Astrocyte (in vitro differentiated cells and primary cell): ENCODE results near the gene ACY1. TPM values are rescaled to one million over a fixed set of nuclear protein-coding genes. Genes with fewer than 3 reads are reported as not detected.

Experiments
- DNase-seq: peaks from one replicate; pipeline ENCODE4 v3.0.0-alpha.2; 2010; ENCODE audit warnings: low read depth
- FAIRE-seq: peaks from 2 replicates; lab custom pipeline; 2011; peaks lifted over from hg19 to GRCh38; lab: Jason Lieb, UNC
- H2AFZ ChIP-seq: 2 replicates; pipeline ENCODE4 v1.6.0; 2012; ENCODE audit warnings: low read depth, low read length, inconsistent platforms
- H3K27ac ChIP-seq: 2 replicates; pipeline ENCODE4 v1.5.1; 2011; ENCODE audit warnings: low read depth, low read length, inconsistent platforms
- H3K27me3 ChIP-seq: 2 replicates; pipeline ENCODE4 v1.6.0; 2011; ENCODE audit warnings: low read length, inconsistent platforms; ENCODE audit not compliant: insufficient read depth
- H3K36me3 ChIP-seq: 2 replicates; pipeline ENCODE4 v1.5.1; 2011; ENCODE audit warnings: low read length, inconsistent platforms; ENCODE audit not compliant: insufficient read depth
- H3K4me1 ChIP-seq: 2 replicates; pipeline ENCODE4 v1.5.1; 2011; ENCODE audit warnings: low read length, inconsistent platforms; ENCODE audit not compliant: insufficient read depth
- H3K4me2 ChIP-seq: 2 replicates; pipeline ENCODE4 v1.6.0; 2012; ENCODE audit warnings: low read length, inconsistent platforms
- H3K4me3 ChIP-seq: 2 replicates; pipeline ENCODE4 v1.5.1; 2011; ENCODE audit warnings: low read depth, mild to moderate bottlenecking, low read length, inconsistent platforms; ENCODE audit not compliant: insufficient read depth
- H3K79me2 ChIP-seq: 2 replicates; pipeline ENCODE4 v1.6.0; 2012; ENCODE audit warnings: mild to moderate bottlenecking, low read length, inconsistent platforms; ENCODE audit not compliant: insufficient read depth
- H3K9ac ChIP-seq: 2 replicates; pipeline ENCODE4 v1.6.0; 2012; ENCODE audit warnings: mild to moderate bottlenecking, low read length, inconsistent platforms
- H3K9me3 ChIP-seq: 2 replicates; pipeline ENCODE4 v1.5.1; 2012; ENCODE audit warnings: low read depth, mild to moderate bottlenecking, low read length, inconsistent platforms; ENCODE audit not compliant: insufficient read depth
- H4K20me1 ChIP-seq: 2 replicates; pipeline ENCODE4 v1.6.0; 2012; ENCODE audit warnings: low read length, inconsistent platforms; ENCODE audit not compliant: insufficient read depth
- H3K27ac Mint-ChIP-seq: one replicate; pipeline ENCODE4 v1.8.0; 2021; ENCODE audit warnings: mild to moderate bottlenecking, mixed read lengths; ENCODE audit not compliant: unreplicated experiment
- H3K27me3 Mint-ChIP-seq: one replicate; pipeline ENCODE4 v1.8.0; 2021; ENCODE audit warnings: low read depth, mixed read lengths; ENCODE audit not compliant: unreplicated experiment
- H3K36me3 Mint-ChIP-seq: one replicate; pipeline ENCODE4 v1.8.0; 2021; ENCODE audit warnings: low read depth, mixed read lengths; ENCODE audit not compliant: unreplicated experiment
- H3K4me1 Mint-ChIP-seq: one replicate; pipeline ENCODE4 v1.8.0; 2021; ENCODE audit warnings: low read depth, mixed read lengths; ENCODE audit not compliant: unreplicated experiment
- H3K4me3 Mint-ChIP-seq: one replicate; pipeline ENCODE4 v1.8.0; 2021; ENCODE audit warnings: mild to moderate bottlenecking, moderate library complexity, mixed read lengths; ENCODE audit not compliant: unreplicated experiment
- H3K9me3 Mint-ChIP-seq: one replicate; pipeline ENCODE4 v1.8.0; 2021; ENCODE audit warnings: mild to moderate bottlenecking, mixed read lengths; ENCODE audit not compliant: unreplicated experiment
- EZH2 ChIP-seq: IDR thresholded peaks from 2 replicates; pipeline ENCODE4 v1.6.1; 2012; ENCODE audit warnings: mild to moderate bottlenecking, low read length, inconsistent platforms; ENCODE audit not compliant: insufficient read depth
- total RNA-seq: library from RNA; stranded (reverse); gene quantifications from 2 replicates; pipeline ENCODE4 v1.2.1, GENCODE V29; 2021
- TF ChIP-seq, protein P1 (sequence below): IDR thresholded peaks from 2 replicates; pipeline ENCODE4 v1.5.1; 2011; ENCODE audit warnings: low read depth, mild to moderate bottlenecking, inconsistent platforms, low read length, moderate library complexity; ENCODE audit not compliant: insufficient read depth

ACY1 gene
- total RNA-seq, 1 donor from 2014 or later: 16.4 TPM

DNA sequence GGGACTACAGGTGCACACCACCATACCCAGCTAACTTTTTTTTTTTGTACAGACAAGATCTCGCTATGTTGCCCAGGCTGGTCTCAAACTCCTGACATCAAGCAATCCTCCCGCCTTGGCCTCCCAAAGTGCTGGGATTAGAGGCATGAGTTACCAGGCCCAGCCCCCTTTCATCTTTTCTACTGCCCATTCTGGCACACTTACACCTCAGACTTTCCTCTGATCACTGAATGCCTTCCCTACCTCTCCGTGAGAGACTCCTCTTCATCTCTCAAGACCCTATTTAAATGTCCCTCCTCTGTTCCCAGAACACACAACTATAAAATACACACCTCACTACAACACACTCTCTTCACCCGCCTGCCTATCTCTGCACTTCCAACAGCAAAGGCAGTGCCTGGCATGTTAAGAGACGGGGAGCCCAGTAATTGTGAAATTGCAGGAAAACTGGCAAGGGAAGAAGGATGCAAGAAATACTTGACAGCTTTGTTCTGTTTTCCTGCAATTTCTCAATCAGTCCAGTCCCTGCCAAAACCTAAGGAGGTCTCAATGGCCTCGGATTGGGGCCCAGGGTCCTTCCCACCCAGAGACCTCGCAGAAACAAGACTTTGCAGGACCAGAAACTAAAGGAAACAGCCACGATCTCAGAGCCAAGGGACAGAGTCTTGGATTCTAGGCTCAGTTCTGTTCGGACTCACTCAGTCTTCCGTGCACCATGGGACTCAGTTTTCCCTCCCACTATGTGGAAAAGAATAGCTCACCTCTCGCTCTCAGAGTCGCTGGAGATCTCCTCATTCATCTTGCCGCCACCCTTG, 42.5 kb upstream of the ACY1 start:
- peak overlapping the region; percentile 67 for H2AFZ ChIP-seq
- peak overlapping the region; percentile 4 for H3K27ac Mint-ChIP-seq
- peak overlapping the region; percentile 78 for H3K4me3 ChIP-seq
- H3K79me2 ChIP-seq: peaks cover 38% of the 10 kb centered on the region
- FAIRE-seq (no peak), DNase-seq (no peak)
- H3K4me2 ChIP-seq: peak overlapping the region; percentile 96
- H3K9ac ChIP-seq: peak overlapping the region; percentile 87
- no peaks in the 10 kb centered on the region for H3K9me3 ChIP-seq
- H4K20me1 ChIP-seq: peaks cover 42% of the 10 kb centered on the region
- H3K4me3 Mint-ChIP-seq: peak overlapping the region; percentile 89
- H3K4me1 ChIP-seq: peaks cover 24% of the 10 kb centered on the region
- H3K9me3 Mint-ChIP-seq: peaks cover 1% of the 10 kb centered on the region
- TF ChIP-seq EZH2: no peak
- peaks cover 2% of the 10 kb centered on the region for H3K36me3 ChIP-seq
- H3K27ac ChIP-seq: peak overlapping the region; percentile 20
- peaks cover 11% of the 10 kb centered on the region for H3K36me3 Mint-ChIP-seq
- H3K4me1 Mint-ChIP-seq: peaks cover 6% of the 10 kb centered on the region
- H3K27me3 ChIP-seq: no peaks in the 10 kb centered on the region
- peaks cover 9% of the 10 kb centered on the region for H3K27me3 Mint-ChIP-seq

- Mint-ChIP-seq H3K4me1 (peaks cover 6% of the 10 kb centered on the region), H3K4me3 (peak overlapping the region; percentile 89), H3K36me3 (peaks cover 14% of the 10 kb centered on the region), H3K27ac (no peak overlapping the region), H3K27me3 (peaks cover 14% of the 10 kb centered on the region), H3K9me3 (peaks cover 3% of the 10 kb centered on the region)
- H3K79me2 ChIP-seq: peaks cover 38% of the 10 kb centered on the region
- peaks cover 24% of the 10 kb centered on the region for H3K4me1 ChIP-seq
- peak overlapping the region; percentile 87 for H3K9ac ChIP-seq
- FAIRE-seq (no peak), DNase-seq (no peak)
- H2AFZ ChIP-seq: peak overlapping the region; percentile 67
- H3K4me2 ChIP-seq: peak overlapping the region; percentile 96
- peaks cover 42% of the 10 kb centered on the region for H4K20me1 ChIP-seq
- peak overlapping the region; percentile 78 for H3K4me3 ChIP-seq
- H3K9me3 ChIP-seq: no peaks in the 10 kb centered on the region
- TF ChIP-seq, protein P1, sequence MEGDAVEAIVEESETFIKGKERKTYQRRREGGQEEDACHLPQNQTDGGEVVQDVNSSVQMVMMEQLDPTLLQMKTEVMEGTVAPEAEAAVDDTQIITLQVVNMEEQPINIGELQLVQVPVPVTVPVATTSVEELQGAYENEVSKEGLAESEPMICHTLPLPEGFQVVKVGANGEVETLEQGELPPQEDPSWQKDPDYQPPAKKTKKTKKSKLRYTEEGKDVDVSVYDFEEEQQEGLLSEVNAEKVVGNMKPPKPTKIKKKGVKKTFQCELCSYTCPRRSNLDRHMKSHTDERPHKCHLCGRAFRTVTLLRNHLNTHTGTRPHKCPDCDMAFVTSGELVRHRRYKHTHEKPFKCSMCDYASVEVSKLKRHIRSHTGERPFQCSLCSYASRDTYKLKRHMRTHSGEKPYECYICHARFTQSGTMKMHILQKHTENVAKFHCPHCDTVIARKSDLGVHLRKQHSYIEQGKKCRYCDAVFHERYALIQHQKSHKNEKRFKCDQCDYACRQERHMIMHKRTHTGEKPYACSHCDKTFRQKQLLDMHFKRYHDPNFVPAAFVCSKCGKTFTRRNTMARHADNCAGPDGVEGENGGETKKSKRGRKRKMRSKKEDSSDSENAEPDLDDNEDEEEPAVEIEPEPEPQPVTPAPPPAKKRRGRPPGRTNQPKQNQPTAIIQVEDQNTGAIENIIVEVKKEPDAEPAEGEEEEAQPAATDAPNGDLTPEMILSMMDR: no peak
- no peak for TF ChIP-seq EZH2
- peak overlapping the region; percentile 20 for H3K27ac ChIP-seq
- no peaks in the 10 kb centered on the region for H3K27me3 ChIP-seq
- H3K36me3 ChIP-seq: no peaks in the 10 kb centered on the region
Measured at GRCh38 chr3:51941463-51941797, 41.9 kb upstream of the ACY1 start.

DNA sequence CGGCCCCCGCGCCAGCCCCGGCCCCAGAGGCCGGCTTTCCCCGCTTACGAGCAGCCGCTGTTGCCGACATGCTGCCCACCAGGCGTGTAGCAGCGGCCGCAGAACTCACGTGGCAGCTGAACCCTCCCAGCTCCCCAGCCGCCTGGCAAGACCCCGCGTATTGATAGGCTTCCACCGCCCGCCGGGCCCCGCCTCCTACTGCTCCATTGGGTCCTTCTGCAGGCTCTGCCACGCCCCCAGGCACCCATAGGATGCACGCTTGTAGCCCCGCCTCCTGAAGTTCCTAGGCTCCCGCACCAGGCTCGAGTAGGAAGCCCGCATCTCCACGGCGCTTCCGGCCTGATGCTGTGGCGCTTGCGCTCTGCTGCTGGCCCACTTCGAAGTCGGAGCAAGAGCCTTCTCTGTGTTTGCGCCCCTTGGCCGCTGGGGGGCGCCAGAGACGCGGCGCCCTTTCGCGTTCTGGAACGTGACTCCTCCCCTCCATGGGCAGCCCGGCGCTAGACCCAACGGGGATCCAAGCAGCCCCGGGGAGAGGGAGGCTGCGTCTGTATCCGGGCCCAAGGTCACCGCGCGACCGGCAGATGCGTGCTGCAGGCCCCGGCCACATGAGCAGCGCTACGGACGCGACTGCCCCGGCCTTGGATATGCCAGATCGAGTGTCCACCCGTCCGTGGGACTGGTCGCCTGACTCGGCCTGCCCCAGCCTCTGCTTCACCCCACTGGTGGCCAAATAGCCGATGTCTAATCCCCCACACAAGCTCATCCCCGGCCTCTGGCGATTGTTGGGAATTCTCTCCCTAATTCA, 41.3 kb upstream of the ACY1 start, which contains the start of the genes PARP3 and RRP9:
PARP3 (plus strand) TSS at position 566 of the 805 bp plus-strand sequence. CDS start 993 bp downstream, outside the sequence.
RRP9 (minus strand) TSS at position 107 of the 805 bp plus-strand sequence; CDS start at position 70, 37 bp downstream.
- Histone ChIP-seq H3K36me3 (no peaks in the 10 kb centered on the region), H3K9ac (peak within 1 kb of the TSS; percentile 87), H3K4me1 (peaks cover 24% of the 10 kb centered on the region), H2AFZ (peak within 1 kb of the TSS; percentile 98), H3K9me3 (no peaks in the 10 kb centered on the region), H4K20me1 (peaks cover 38% of the 10 kb centered on the region), H3K4me3 (peak within 1 kb of the TSS; percentile 78), H3K4me2 (peak within 1 kb of the TSS; percentile 96), H3K79me2 (peaks cover 38% of the 10 kb centered on the region), H3K27ac (peak within 1 kb of the TSS; percentile 73), H3K27me3 (no peaks in the 10 kb centered on the region)
- peaks cover 3% of the 10 kb centered on the region for H3K9me3 Mint-ChIP-seq
- H3K4me1 Mint-ChIP-seq: peaks cover 6% of the 10 kb centered on the region
- peak; percentile 72 for FAIRE-seq
- DNase-seq: peak; percentile 99
- peaks cover 11% of the 10 kb centered on the region for H3K36me3 Mint-ChIP-seq
- peak within 1 kb of the TSS; percentile 34 for H3K27ac Mint-ChIP-seq
- no peak for TF ChIP-seq EZH2
- TF ChIP-seq, protein P1: peak; percentile 93
- peaks cover 19% of the 10 kb centered on the region for H3K27me3 Mint-ChIP-seq
- H3K4me3 Mint-ChIP-seq: peak within 1 kb of the TSS; percentile 89
